ENCODE data around the gene RPL37A. TPM values are rescaled to one million over a fixed set of nuclear protein-coding genes. Genes with fewer than 3 reads are reported as not detected.

RPL37A gene
- total RNA-seq (2014; rRNA removed; shearing (Covaris generic)) = 1,506 and 2,054 TPM in 2 replicates

DNA sequence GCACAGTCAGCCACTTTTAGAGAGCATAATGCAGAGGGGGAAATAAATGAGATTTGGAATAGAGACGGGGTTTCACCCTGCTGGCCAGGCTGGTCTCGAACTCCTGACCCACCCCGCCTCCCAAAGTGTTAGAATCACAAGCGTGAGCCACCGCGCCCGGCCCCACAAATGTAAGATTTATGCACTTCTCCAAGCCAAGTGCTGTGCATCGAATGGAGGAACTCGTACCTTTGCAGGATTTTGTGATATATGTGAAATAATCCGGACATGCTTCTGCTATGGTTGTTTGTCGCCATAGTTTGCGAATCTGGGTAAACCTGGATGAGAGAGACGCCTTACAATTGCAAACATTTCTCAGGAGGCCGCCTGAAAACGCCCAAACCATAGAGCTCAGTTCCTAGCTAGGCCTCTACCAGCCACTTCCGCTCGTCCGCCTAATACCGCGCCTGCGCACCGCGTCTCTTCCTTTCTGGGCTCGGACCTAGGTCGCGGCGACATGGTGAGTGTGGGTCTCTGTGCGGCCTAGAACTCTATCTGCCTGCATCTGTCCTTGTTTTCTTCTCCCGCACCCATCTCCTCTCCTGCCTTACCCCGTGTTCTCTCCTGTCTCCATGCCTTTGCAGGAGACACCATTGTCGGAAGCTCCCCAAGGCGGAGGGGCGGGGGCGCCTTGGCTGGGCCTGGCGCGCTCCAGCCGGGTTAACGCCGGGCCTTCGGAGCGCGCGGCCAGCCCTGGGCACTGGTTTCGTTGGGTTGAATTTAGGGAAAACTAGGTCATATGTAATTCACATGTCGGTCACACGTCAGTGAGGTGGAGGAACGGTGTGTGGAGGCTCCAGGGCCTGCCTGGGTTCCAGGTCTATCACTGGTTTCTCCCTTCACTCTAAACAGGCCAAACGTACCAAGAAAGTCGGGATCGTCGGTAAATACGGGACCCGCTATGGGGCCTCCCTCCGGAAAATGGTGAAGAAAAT is at the start of gene RPL37A:
Gene RPL37A, plus strand, starts transcription at position 466 of the 974 bp plus-strand sequence. Its CDS starts 31 bp downstream, at position 497.
- DNase-seq (ENCODE audit: low spot score) = peak; percentile 94

DNA sequence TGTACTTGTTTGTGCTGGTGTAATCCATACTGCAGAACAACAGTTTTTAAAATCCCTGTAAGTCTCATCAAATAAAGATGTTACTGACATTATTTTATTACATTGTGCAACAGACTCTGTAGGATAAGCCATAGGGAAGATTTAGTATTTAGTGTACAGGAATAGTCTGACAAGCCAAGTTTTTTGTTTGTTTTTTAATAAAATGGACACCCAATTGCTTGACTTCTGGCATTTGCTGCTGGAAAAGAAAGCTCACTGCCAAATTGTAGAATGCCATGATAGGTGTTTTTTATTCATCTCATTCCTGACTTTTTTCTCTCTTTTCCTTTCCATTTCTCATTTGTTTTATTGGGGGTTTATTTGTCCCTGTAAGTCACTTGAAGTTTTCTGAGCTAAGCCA is 48.3 kb upstream of the RPL37A start:
- no peak for DNase-seq (ENCODE audit: low spot score)

DNA sequence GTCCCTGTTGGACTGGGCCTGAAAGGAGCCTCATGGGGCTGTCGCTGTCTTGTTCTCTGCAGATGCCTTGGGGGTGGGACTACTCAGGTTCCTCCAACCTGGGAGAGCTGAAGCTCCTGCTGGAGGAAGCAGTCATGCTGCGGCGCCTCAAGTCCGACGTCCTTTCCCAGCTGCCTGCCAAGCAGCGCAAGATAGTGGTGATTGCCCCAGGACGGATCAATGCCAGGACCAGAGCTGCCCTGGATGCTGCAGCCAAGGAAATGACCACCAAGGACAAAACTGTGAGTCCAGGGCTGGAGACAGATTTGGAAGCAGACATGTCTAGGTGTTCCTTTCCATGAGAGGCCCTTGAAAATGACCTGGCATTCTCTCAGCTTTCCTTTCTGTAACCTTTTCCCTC is 47.9 kb upstream of the RPL37A start:
- no peak for DNase-seq (ENCODE audit: low spot score)

DNA sequence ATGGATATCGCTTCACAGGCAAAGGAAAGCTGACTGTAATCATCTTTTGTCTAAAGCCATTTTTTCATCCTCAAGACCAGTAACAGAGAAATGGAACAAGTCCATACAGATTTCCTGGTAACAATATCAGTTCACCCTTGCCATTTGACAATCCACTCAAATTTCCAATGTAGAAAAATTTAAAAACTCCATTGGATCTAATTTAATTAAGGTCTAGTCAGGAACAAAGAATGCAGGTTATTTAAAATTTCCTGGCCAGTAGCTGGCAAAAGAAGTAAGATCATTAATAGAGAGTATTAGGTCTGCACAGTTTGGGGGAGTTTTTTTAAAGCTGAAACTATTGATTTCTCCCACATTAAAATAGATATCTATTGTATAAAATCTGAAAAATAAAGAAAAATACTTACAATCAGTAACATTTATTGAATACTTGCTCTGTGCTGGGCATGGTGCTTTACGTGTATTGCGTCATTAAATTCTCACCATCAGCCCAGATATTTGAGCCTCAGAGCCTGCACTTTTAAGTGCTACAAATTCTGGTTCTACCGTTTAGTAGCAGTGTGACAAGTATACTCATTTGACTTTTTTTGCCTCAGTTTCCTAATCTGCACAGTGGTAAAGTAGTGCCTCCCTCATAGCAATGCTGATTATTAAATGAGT is 44.6 kb upstream of the RPL37A start:
- DNase-seq (ENCODE audit: low spot score) = no peak

DNA sequence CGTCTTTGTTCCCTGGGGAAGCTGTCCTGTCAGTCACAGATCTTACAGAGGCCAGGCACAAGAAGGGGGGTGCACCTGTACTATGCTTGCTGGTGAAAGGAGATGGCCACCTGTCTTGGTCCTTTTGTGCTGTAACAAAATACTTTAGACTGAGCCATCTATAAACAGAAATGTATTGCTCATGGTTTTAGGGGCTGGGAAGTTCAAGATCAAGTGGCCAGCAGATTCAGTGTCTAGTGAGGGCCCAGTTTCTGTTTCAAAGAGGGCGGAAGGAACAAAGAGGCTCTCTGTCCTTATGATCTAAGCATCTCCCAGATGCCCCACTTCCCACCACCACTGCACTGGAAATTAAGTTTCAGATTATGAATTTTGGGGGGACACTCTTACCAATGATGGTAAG is 35.5 kb upstream of the RPL37A start:
- DNase-seq (ENCODE audit: low spot score) = no peak

DNA sequence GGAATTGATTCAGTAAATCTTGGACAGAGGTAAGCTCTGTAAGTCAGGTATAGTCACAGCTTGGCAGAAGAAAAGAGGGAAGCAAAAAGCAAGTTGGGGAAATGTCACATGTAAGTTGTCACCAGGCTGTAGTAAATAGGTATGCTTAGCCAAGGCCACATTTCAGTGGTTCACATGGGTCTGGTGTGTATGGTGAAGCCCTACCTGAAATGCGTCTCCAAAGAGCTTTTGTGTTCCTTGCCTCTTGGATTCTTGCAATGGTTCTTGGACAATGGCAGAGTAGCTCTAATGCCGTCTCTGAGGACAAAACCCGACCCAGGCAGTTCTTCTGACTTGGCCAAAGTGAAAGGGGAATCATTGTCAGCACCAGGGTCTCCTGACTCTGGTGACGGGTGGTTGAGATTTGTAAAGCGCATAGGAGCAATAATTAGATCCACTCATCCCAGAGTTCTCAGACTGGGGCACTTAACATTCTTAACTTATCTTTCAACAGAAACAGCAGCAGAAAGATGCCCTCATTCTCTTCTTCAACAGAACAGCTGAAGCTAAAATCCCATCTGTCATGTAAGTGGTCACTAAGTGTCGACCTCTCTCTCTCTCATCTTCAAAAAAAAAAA is 34.4 kb upstream of the RPL37A start:
- no peak for DNase-seq (ENCODE audit: low spot score)

DNA sequence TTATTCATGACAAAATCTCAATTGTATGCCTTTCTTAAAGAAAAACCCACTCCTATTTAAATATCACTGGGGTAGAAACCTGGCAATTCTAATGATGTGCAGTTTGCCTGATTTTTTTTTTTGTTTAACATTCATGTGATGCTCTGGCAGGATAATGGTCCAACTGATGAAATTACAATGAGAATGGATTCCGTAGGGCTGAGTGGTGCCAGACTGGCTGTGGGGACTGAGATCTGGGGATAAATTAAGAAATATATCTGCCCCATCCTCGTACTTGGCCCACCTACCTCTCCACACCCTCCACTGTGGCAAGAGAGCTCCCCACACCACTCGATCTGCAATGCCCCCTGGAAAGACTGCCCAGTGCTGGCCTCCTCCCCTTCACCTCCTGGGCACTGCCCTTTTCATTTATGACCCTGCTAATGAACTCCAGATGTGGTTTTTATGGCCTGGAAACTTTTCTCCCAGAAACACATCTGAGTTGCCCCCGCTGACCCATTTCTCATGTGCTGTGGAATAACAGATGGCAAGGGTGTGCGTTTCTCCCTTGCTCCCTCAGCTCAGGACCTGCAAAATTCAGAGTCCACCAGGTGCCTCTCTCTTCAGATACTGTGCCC is 33.0 kb upstream of the RPL37A start:
- DNase-seq (ENCODE audit: low spot score) = no peak

DNA sequence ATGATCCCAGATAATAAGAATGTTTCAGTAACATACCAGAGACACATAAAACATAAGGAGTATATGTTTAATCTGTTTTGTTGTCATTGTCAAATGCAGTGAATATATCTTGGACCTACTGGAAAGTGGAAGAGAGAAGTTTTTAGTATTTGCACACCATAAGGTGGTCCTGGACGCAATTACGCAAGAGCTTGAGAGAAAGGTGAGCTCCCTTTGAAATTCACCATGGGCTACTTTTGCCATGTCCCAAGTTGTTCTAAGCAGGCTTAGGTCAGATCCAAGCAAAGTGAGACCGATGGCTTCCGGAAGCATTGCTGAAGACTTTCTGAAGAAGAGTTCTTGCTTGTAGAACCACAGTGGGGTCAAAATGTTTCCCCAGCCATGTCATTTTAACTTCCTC is 30.8 kb upstream of the RPL37A start:
- no peak for DNase-seq (ENCODE audit: low spot score)

DNA sequence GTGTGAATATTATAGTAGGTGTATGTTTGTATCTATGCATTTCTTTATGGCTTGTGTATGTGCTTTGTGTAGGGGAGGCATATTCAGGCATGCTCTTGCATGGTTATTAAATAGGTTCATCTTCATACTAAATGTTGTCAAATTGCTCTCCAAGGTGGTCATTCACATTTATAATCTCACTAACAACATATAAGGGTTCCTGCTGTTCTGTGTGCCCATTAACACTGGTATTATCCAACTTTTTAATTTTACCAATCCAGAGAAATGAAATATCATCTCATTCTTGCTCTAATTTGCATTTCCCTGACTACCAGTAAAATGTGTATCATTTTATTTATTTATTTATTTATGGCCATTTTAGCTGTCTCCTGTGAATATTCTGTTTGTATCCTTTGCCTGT is 29.0 kb upstream of the RPL37A start:
- DNase-seq (ENCODE audit: low spot score) = no peak

DNA sequence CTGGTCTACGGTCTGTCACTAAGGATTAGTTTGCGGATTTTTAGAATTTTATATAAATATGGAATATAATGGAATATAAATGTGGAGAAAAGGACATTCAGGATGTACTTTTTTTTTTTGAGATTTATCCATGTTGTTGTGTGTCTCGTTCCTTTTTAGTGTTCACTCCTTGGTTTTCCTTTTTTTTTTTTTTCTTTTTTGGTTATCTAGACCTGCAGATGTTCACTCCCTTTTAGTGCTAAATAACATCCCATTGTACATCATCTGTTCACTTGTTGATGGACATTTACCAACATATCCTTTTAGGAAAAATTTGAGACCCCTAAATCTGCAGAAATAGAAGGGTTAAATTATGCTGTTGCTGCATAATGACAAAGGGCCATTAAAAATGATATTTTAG is 25.5 kb upstream of the RPL37A start:
- DNase-seq (ENCODE audit: low spot score) = no peak

DNA sequence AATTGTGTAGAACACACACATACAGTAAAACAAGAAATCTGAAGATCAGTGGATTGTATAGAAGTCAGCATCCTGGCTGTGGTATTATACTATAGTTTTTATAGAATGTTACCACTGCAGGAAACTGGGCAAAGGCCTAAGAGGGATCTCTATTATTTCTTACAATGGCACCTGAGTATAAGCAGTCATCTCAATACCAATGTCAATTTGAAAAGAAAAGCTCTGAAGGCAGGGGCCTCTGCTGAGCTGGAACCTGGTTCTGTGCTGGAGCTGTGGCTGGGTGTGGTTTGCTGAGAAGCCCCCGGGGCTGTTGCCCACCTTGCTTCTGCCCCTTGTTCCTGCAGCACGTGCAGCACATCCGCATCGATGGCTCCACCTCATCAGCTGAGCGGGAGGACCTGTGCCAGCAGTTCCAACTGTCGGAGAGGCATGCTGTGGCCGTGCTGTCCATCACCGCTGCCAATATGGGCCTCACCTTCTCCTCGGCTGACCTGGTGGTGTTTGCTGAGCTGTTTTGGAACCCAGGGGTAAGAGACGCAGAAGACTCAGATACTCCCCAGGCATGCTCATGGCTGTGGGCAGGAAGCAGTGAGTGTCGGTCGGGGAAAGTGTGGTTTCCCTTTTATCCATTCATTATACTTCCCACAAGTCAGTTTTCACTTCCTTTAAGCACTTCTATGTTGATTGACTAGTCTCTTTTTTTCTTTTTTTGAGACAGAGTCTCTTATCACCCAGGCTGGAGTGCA is 23.5 kb upstream of the RPL37A start:
- no peak for DNase-seq (ENCODE audit: low spot score)

DNA sequence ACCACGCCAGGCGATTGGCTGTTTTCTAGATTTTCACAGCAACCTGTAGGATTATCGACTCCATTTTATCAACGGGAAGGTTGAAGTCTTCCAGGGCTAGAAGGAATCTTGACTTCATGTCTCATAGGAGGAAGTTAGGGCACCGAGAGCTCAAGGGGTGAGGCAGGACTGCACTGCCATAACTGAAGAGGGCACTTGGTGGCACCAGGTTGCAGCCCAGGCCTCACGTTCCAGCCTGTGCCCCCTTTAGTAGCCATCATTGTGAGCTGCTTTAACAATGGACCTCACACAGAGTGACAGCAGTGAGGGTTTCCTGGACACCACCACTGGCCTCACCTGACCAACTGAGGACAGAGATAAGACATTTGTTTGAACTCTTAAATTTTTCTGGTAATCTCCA is 22.9 kb upstream of the RPL37A start:
- DNase-seq (ENCODE audit: low spot score) = no peak

DNA sequence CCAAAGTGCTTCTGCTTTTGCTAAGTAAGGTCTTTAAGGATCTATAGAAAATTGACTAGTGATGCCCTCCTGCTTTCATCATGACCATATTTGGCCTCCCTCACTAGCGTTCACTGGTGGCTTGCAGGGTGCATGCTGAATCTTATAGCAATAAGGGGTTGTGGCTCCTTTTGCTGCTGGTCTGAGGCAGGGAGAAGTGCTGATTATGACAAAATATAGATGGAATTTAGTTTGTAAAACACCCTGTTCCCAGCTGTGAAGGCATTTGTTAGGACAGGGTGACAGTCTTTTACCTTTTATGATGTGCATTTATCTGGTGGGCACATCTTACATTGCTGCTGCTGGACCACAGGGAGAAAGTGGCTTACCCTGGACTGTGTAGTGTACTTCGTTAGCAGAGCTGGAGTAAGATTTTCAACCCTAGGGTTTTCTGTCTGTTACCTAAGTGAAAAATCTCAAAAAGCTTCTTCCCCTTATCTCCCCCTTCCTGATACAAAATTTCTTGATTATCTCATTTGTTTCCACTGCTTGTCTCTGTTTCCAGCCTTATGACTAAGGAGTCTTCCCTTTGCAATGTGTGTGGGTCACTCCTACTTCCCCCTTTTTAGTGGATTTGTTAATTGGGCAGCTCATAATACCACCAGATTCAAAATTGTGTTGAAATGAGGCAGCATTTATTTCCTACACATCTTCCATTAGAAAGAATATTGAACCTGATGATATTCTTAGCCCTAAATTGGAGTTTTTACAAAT is 21.2 kb upstream of the RPL37A start:
- DNase-seq (ENCODE audit: low spot score) = no peak

DNA sequence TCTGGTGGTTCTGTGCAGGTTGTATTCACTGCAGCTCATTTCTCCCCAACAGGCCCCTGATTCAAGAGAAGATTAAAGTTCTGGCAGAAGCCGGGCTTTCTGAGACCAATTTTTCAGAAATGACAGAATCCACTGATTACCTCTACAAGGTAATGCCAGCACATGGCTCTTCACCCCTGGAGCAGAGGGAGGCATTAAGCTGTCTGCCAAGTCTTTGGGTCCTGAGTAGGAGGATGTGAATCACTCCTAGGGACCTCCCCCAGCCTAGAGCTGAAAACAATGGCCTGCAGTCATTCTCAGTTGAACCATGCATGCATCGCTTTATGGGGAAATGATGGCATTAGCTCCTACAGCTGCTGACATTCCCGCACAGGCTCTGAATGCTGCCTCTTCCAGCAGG is 20.5 kb upstream of the RPL37A start:
- DNase-seq (ENCODE audit: low spot score) = peak; percentile 28

DNA sequence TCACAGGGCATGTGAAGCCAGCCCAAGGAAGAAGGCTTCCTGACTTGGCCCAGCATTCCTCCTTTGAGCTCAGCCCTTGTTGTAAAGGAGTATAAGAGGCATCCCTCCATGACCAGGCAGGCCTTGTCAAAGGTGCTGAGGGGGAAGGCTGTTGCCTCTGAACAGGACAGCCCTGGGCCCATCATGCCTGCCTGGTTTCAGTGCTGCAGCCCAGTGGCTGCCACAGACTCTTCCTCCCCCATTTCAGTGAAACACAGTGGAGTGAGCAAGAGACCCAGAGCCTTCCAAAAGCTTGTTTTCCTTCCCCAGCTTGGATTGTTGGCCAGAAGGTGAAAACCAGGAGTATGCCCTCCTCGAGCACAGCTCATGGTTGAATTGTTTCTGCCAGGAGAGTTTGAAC is 19.9 kb upstream of the RPL37A start:
- no peak for DNase-seq (ENCODE audit: low spot score)

DNA sequence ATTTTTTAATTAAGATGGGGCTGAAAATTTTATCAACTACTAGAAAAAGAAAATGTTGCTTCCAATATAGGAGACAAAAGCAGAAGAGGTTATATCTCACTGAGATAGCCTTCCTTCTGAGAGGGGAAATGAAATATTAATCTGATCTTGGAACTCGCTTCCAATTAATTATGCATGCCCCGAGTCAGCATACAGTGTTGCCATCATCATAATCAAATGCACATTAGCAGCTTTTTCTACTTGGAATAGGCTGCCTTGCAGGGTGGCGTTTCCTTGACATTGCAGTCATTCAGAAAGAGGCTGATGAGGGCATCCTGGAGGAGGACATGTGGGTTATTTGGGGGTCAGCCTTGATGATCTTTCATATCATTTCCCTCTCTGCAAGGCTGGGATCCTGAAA is 18.4 kb upstream of the RPL37A start:
- no peak for DNase-seq (ENCODE audit: low spot score)

DNA sequence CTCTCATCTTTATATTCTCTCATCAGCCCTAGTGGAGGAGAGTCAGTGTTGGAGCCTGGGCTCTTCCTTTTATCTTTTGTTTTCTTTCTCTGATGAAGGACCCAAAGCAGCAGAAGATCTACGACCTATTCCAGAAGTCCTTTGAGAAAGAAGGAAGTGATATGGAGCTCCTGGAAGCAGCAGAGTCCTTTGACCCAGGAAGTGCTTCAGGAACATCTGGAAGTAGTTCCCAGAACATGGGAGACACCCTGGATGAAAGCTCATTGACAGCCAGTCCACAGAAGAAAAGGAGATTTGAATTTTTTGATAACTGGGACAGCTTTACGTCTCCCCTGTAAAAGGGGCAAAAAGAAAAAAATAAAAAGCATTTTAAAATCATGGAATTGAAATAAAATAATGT is 16.0 kb upstream of the RPL37A start:
- no peak for DNase-seq (ENCODE audit: low spot score)

DNA sequence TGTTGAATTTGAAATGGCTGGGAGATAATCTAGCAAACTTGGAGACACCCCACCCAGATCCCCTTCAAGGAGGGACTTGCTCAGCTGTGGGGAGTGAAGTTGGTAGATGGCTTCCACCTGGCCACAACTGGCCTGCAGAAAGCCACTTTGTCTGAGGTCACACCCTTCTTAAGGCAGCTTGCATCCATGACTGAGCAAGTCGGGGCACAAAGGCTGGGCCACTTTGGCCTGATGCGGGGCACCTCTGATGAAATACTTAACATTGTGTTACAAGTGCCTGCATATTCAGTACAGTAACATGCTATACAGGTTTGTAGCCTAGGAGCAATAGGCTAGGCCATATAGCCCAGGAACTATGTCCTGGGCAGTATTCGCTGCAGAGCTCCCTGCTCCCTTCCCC is 13.4 kb upstream of the RPL37A start:
- no peak for DNase-seq (ENCODE audit: low spot score)

DNA sequence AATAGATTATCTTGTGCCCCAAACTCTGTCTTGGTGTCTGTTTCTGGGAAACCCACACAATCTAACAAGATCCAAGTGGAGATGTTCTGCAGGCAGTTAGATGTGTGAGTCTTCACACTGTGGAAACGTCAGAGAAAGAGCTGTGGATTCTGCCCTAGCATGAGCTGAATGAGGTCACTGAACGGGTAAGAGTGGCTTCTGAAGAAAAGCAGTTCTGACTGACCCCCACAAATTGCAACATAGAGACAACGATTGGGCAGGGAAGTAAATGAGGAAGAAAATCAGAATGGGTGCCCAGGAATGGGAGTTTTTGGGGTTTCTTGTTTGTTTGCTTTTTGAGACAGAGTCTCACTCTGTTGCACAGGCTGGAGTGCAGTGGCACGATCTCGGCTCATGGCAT is 12.9 kb upstream of the RPL37A start:
- DNase-seq (ENCODE audit: low spot score) = no peak

DNA sequence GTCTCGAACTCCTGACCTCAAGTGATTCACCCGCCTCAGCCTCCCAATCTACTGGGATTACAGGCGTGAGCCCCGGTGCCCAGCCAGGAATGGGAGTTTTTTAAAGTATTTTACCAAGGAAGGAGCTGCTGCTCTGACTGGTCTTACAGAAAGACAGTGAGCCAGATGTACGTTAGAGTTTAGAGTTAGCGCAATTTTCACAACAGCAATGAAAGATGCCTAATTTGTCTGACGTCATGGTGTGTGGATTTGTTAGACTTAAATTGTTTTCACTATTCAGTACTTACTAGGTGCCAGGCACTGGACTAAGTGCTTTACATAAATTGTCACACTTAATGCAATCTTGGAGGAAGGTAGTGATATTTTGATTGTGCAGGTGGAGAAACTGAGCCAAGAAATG is 12.4 kb upstream of the RPL37A start:
- DNase-seq (ENCODE audit: low spot score) = no peak

DNA sequence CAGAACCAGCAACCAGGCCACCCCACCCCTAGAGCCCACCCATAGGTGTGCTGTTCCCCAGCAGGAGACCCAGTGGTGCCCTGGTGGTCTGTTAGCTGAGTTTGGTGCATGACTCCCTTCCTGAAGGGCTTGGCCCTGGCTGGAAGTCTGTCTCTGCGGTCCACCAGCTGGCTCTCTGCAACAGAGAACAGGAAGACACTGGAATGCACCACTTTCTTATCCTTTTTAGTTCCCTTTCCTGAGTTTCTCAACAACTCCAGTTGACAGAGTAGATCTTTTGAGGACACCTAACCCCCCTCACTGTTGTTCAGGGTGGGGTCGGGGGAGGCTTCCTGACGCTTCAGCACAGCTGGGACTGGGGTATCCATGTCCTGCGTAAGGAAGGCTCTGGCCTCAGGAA is 11.9 kb upstream of the RPL37A start:
- DNase-seq (ENCODE audit: low spot score) = no peak
